Endodermal cell (in vitro differentiated cells): Measurements from ENCODE around the gene SMIM15. TPM values are rescaled to one million over a fixed set of nuclear protein-coding genes. Genes with fewer than 3 reads are reported as not detected.

Experiments
- DNase-seq: peaks from one replicate; pipeline ENCODE4 v3.0.0-alpha.2; 2017
- H3K27ac ChIP-seq: 2 replicates; pipeline ENCODE4 v1.5.1; 2013; ENCODE audit warnings: mild to moderate bottlenecking, low read depth, low read length, moderate library complexity
- H3K27me3 ChIP-seq: 2 replicates; pipeline ENCODE4 v1.6.1; 2013; ENCODE audit warnings: mild to moderate bottlenecking, low read length, moderate library complexity; ENCODE audit not compliant: insufficient read depth, control insufficient read depth, poor library complexity, severe bottlenecking
- H3K36me3 ChIP-seq: 2 replicates; pipeline ENCODE4 v1.7.0; 2013; ENCODE audit warnings: mild to moderate bottlenecking, low read length, moderate library complexity; ENCODE audit not compliant: control insufficient read depth, insufficient read depth
- H3K4me1 ChIP-seq: one replicate; pipeline ENCODE4 v1.7.0; 2013; ENCODE audit warnings: low read length; ENCODE audit not compliant: control insufficient read depth, insufficient read depth
- H3K4me3 ChIP-seq: 2 replicates; pipeline ENCODE4 v1.5.1; 2013; ENCODE audit warnings: mild to moderate bottlenecking, low read length, moderate library complexity
- H3K9ac ChIP-seq: 2 replicates; pipeline ENCODE4 v1.6.1; 2013; ENCODE audit warnings: mild to moderate bottlenecking, low read length, moderate library complexity; ENCODE audit not compliant: poor library complexity, severe bottlenecking; ENCODE audit errors: extremely low read depth
- H3K9me3 ChIP-seq: 2 replicates; pipeline ENCODE4 v1.6.1; 2013; ENCODE audit warnings: mild to moderate bottlenecking, low read length, moderate library complexity; ENCODE audit not compliant: control insufficient read depth
- H3K27ac Mint-ChIP-seq: 2 replicates; pipeline ENCODE4 v1.8.0; 2020; ENCODE audit warnings: mixed read lengths
- H3K27me3 Mint-ChIP-seq: 2 replicates; pipeline ENCODE4 v1.8.0; 2021; ENCODE audit warnings: mild to moderate bottlenecking, mixed read lengths; ENCODE audit not compliant: insufficient read depth
- H3K36me3 Mint-ChIP-seq: 2 replicates; pipeline ENCODE4 v1.8.0; 2020; ENCODE audit warnings: low read depth, mixed read lengths
- H3K4me1 Mint-ChIP-seq: 2 replicates; pipeline ENCODE4 v1.8.0; 2020; ENCODE audit warnings: mixed read lengths
- H3K4me3 Mint-ChIP-seq: 2 replicates; pipeline ENCODE4 v1.8.0; 2020; ENCODE audit warnings: mild to moderate bottlenecking, moderate library complexity, mixed read lengths
- H3K9me3 Mint-ChIP-seq: 2 replicates; pipeline ENCODE4 v1.8.0; 2020; ENCODE audit warnings: mild to moderate bottlenecking, mixed read lengths
- CTCF ChIP-seq: fragments of 200-600 bp; sonication (generic); conservative IDR thresholded peaks from 2 replicates; pipeline ENCODE4 v1.5.0; 2021; ENCODE audit warnings: antibody characterized with exemption, mild to moderate bottlenecking
- WGBS, 2 experiments: methylation state at CpG; one replicate each; pipeline versions ENCODE4 v1.1.5 to v1.1.7; 2013; ENCODE audit warnings: missing lambda C conversion rate in 2 of 2, mixed read lengths in 1 of 2; ENCODE audit not compliant: insufficient coverage in 1 of 2, insufficient read length in 1 of 2; 5-methylcytosine and 5-hydroxymethylcytosine counted together
- total RNA-seq, 2 donors: library from RNA; stranded (reverse); fragmentation: NEBNext Ultra II Directional in 1 of 2; extraction: Animal tissue kit (Norgen Biotek cat#: 25700) in 1 of 2; gene quantifications; 2 replicates in 1 of 2; 3 replicates in 1 of 2; pipeline ENCODE4 v1.2.1, GENCODE V29; 2021

The SMIM15 gene
- total RNA-seq, 2 donors from 2014 or later, result 54.7 to 61.2 TPM

- Histone ChIP-seq H3K27ac (no peak overlapping the region), H3K9ac (no peak overlapping the region), H3K4me3 (no peak overlapping the region), H3K36me3 (no peaks in the 10 kb centered on the region), H3K27me3 (peaks cover under 1% of the 10 kb centered on the region), H3K4me1 (no peaks in the 10 kb centered on the region), H3K9me3 (peaks cover 6% of the 10 kb centered on the region)
- no peak overlapping the region for H3K27ac Mint-ChIP-seq
- H3K9me3 Mint-ChIP-seq, result peaks cover 7% of the 10 kb centered on the region
- H3K36me3 Mint-ChIP-seq, result no peaks in the 10 kb centered on the region
- no peaks in the 10 kb centered on the region for H3K27me3 Mint-ChIP-seq
- no peaks in the 10 kb centered on the region for H3K4me1 Mint-ChIP-seq
- H3K4me3 Mint-ChIP-seq, result no peak overlapping the region
- 95% methylated on average over 3 of the region's 3 CpGs; no CpG with 5 or more reads in 1 of the 2 experiments for WGBS, 2 experiments
- no peak for DNase-seq
- no peak for TF ChIP-seq CTCF
Observed at GRCh38 chr5:61115968-61116367, 46.3 kb downstream of the SMIM15 start.

- no peaks in the 10 kb centered on the region for H3K36me3 Mint-ChIP-seq
- Histone ChIP-seq H3K27me3 (peaks cover 11% of the 10 kb centered on the region), H3K9ac (no peak overlapping the region), H3K4me3 (no peak overlapping the region), H3K9me3 (peaks cover 6% of the 10 kb centered on the region), H3K27ac (no peak overlapping the region), H3K36me3 (no peaks in the 10 kb centered on the region), H3K4me1 (no peaks in the 10 kb centered on the region)
- no peak overlapping the region for H3K27ac Mint-ChIP-seq
- whole genome bisulfite sequencing, 2 experiments, result 88% methylated on average over 1 of the region's 1 CpG; no CpG with 5 or more reads in 1 of the 2 experiments
- TF ChIP-seq CTCF, result no peak
- no peak for DNase-seq
- H3K4me3 Mint-ChIP-seq, result no peak overlapping the region
- H3K4me1 Mint-ChIP-seq, result peaks cover 4% of the 10 kb centered on the region
- H3K9me3 Mint-ChIP-seq, result peaks cover 7% of the 10 kb centered on the region
- peaks cover 3% of the 10 kb centered on the region for H3K27me3 Mint-ChIP-seq
Observed at GRCh38 chr5:61114441-61114840, 47.8 kb downstream of the SMIM15 start.

Other genes with a start within 250 kb of the SMIM15 start
- gene ERCC8, start 217.4 kb downstream of the SMIM15 start, total RNA-seq, result 10 to 100 TPM; 14.7 to 19.2 TPM
- 10 to 100 TPM; 20.5 to 23.0 TPM for gene NDUFAF2, start 217.3 kb downstream of the SMIM15 start, total RNA-seq
- gene ZSWIM6, start 169.8 kb upstream of the SMIM15 start, total RNA-seq, result 10 to 100 TPM; 18.1 to 18.8 TPM